K562 (cell line): ENCODE results near the gene BRPF1. TPM values are rescaled to one million over a fixed set of nuclear protein-coding genes. Genes with fewer than 3 reads are reported as not detected.

ENCODE experiments used
- ARID1B ChIP-seq: fragments of 450-650 bp; IDR thresholded peaks from 2 replicates; pipeline ENCODE4 v1.6.1; 2016; ENCODE audit warnings: antibody characterized with exemption, mild to moderate bottlenecking, inconsistent platforms
- ARNT ChIP-seq, 2 experiments: fragments of 450-650 bp; IDR thresholded peaks; 2 replicates each; pipeline ENCODE4 v1.6.1; 2016; ENCODE audit warnings: mild to moderate bottlenecking in 1 of 2
- CBFA2T3 ChIP-seq: fragments of 450-650 bp; IDR thresholded peaks from 2 replicates; pipeline ENCODE4 v1.6.1; 2017
- FOSL1 ChIP-seq: fragments of 200-800 bp; sonication (Bioruptor generic); conservative IDR thresholded peaks from 2 replicates; pipeline ENCODE4 v1.6.1; 2016; ENCODE audit warnings: missing genetic modification characterization, missing compliant biosample characterization
- NUFIP1 ChIP-seq: fragments of 450-650 bp; IDR thresholded peaks from 2 replicates; pipeline ENCODE4 v1.6.1; 2018; ENCODE audit not compliant: partially characterized antibody
- PTRF ChIP-seq: fragments of 450-650 bp; IDR thresholded peaks from 2 replicates; pipeline ENCODE4 v1.6.1; 2016; ENCODE audit warnings: mild to moderate bottlenecking, missing genetic modification characterization, missing compliant biosample characterization
- ZNF12 ChIP-seq: sonication (generic); formaldehyde crosslinking; IDR thresholded peaks from 2 replicates; pipeline ENCODE4 v1.4.0; 2020; ENCODE audit warnings: mild to moderate bottlenecking, missing genetic modification reagents
- ZNF146 ChIP-seq: IDR thresholded peaks from one replicate; pipeline ENCODE4 v1.6.1; 2018; ENCODE audit warnings: missing compliant biosample characterization; ENCODE audit not compliant: unreplicated experiment
- polyA plus RNA-seq, 8 experiments: library from polyadenylated mRNA; depleted of rRNA in 4 of 8; stranded (reverse) in 5 of 8; unstranded in 3 of 8; fragments of >200 nt; fragmentation: Nextera tagmentation in 2 of 8; fragmentation: Illumina TruSeq in 1 of 8; extraction: Ambion mirVana in 2 of 8; extraction: Trizol in 1 of 8; gene quantifications; 2 replicates each; pipeline versions ENCODE4 v1.2.1 to v1.2.3, GENCODE V29; 2011 to 2014; ENCODE audit warnings: inconsistent platforms in 1 of 8, missing spikeins in 1 of 8
- total RNA-seq, 7 experiments: library from RNA; depleted of rRNA in 6 of 7; stranded (reverse); fragments of >200 nt in 6 of 7; fragmentation: Illumina TruSeq in 2 of 7; extraction: Trizol in 2 of 7; gene quantifications; 2 replicates each; pipeline versions ENCODE4 v1.2.1 to v1.2.3, GENCODE V29; 2011 to 2021; ENCODE audit warnings: low replicate concordance in 1 of 7
- TF ChIP-seq, protein P1 (sequence below): sonication (generic); formaldehyde crosslinking; IDR thresholded peaks from 2 replicates; pipeline ENCODE4 v1.4.0; 2020; ENCODE audit warnings: mild to moderate bottlenecking, missing genetic modification reagents
- TF ChIP-seq, protein P2 (sequence below): sonication (generic); formaldehyde crosslinking; IDR thresholded peaks from 2 replicates; pipeline ENCODE4 v1.8.0; 2022; ENCODE audit warnings: mild to moderate bottlenecking, missing genetic modification reagents
- TF ChIP-seq, protein P3 (sequence below): fragments of 250-450 bp; sonication (Bioruptor Pico); IDR thresholded peaks from 2 replicates; pipeline ENCODE4 v1.5.0; 2021; ENCODE audit warnings: mild to moderate bottlenecking, moderate library complexity

The BRPF1 gene
- total and polyA plus RNA-seq, 9 of the 15 experiments (the other 6 are each of a cell fraction or from before 2014, with no cell fraction given): 1.1 to 40.2 (median 23.5) TPM

DNA sequence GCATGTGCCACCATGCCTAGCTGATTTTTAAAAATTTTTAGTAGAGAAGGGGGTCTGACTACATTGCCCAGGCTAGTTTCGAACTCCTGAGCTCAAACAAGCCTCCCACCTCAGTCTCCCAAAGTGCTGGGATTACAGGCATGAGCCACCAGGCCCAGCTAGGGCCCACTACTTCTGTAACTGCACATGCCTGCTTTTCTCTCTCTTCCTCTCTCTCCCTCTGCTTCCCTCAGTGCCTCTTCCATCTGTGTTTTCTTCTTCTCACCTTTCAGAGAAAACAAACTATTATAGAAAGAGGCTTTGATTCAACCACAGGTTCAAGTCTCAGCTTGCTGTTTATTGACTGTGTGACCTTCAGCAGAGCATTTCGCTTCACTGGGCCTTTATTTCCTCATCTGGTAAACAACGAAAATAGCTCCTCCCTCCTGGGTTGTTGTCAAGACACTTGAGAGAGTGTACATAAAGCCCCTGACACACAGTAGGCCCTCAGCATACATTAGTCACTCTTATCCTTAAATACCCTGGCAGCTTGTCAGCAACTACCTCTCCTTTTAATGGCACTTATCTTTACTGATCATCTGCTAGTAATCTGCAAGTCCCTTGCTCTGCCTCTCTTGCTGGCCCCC lies 50.6 kb downstream of the BRPF1 start (continued):
- TF ChIP-seq, protein P1, sequence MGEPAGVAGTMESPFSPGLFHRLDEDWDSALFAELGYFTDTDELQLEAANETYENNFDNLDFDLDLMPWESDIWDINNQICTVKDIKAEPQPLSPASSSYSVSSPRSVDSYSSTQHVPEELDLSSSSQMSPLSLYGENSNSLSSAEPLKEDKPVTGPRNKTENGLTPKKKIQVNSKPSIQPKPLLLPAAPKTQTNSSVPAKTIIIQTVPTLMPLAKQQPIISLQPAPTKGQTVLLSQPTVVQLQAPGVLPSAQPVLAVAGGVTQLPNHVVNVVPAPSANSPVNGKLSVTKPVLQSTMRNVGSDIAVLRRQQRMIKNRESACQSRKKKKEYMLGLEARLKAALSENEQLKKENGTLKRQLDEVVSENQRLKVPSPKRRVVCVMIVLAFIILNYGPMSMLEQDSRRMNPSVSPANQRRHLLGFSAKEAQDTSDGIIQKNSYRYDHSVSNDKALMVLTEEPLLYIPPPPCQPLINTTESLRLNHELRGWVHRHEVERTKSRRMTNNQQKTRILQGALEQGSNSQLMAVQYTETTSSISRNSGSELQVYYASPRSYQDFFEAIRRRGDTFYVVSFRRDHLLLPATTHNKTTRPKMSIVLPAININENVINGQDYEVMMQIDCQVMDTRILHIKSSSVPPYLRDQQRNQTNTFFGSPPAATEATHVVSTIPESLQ: no peak
- TF ChIP-seq, protein P2, sequence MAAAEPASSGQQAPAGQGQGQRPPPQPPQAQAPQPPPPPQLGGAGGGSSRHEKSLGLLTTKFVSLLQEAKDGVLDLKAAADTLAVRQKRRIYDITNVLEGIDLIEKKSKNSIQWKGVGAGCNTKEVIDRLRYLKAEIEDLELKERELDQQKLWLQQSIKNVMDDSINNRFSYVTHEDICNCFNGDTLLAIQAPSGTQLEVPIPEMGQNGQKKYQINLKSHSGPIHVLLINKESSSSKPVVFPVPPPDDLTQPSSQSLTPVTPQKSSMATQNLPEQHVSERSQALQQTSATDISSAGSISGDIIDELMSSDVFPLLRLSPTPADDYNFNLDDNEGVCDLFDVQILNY (CRISPR knock-in tag): no peak
- TF ChIP-seq, protein P3, sequence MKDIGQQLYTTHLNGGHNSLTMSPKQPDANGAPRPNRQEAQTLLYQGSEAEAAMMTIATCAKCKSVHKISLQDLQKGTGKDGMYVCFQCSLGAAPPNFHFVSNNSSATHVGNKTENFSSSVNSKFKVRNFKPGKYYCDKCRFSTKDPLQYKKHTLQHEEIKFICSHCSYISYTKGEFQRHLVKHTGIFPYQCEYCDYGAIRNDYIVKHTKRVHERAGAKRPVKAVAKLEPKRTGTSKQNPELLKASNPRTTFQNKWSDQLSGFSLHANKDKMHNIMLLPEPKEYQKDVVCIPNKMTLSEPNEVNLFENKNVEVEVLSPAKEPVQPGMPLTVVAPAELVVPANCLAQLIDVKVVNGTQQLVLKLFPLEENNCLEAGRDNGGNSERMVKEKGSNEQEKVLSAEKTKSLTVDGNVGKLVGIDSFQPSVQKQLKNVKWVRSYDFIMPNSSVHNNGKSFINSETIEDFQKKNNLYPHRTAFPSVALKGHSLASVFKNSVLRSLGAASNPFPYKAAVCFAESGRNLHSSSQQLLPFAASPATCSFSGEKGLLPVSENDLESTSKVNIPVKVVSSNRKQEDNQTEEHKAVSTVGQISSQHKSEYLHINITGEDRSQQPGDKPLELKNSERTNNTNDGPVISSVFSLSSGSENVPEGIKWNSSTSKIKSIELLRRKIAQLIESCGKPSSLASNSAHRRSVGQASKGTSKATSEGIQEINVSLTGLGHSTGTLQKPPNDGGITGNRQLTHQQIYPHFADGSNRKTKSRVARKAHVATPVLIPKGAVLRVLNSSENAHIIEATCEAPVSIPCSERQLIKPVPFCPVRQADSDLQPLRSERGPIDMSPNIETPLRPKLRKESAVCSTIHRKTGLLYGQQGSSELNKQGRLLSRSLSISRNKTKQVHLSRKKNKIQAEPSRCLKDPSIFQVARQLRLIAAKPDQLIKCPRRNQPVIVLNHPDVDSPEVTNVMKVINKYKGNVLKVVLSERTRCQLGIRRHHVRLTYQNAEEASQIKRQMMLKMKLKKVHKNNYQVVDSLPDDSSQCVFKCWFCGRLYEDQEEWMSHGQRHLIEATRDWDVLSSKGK (CRISPR knock-in tag): no peak
- TF ChIP-seq ZNF146 (CRISPR knock-in tag): no peak
- no peak for TF ChIP-seq NUFIP1
- no peak for TF ChIP-seq ZNF12 (CRISPR knock-in tag)
- TF ChIP-seq PTRF (tag): no peak
- TF ChIP-seq ARID1B: peak; percentile 34; the same call in 1 of the 2 replicates
- no peak for TF ChIP-seq ARNT (IDR thresholded peaks at IDR 0.05)
- TF ChIP-seq CBFA2T3: peak; percentile 49
- peak; percentile 65; the same call in 1 of the 2 replicates for TF ChIP-seq FOSL1
